Endothelial cell (in vitro differentiated cells): ENCODE measurements around the gene HSPA8. TPM values are rescaled to one million over a fixed set of nuclear protein-coding genes. Genes with fewer than 3 reads are reported as not detected.
A peak's percentile ranks its signal among the peaks of the same experiment; 100 is the strongest.

ENCODE experiments used
- DNase-seq: peaks from one replicate; pipeline ENCODE4 v3.0.0; 2021; ENCODE audit warnings: low spot score
- H3K27ac Mint-ChIP-seq: one replicate; pipeline ENCODE4 v1.8.0; 2021; ENCODE audit warnings: mixed read lengths, inconsistent platforms; ENCODE audit not compliant: unreplicated experiment
- H3K27me3 Mint-ChIP-seq: one replicate; pipeline ENCODE4 v1.8.0; 2021; ENCODE audit warnings: mild to moderate bottlenecking, moderate library complexity, mixed read lengths, inconsistent platforms; ENCODE audit not compliant: unreplicated experiment
- H3K36me3 Mint-ChIP-seq: one replicate; pipeline ENCODE4 v1.8.0; 2021; ENCODE audit warnings: mild to moderate bottlenecking, low read depth, mixed read lengths, inconsistent platforms; ENCODE audit not compliant: unreplicated experiment
- H3K4me1 Mint-ChIP-seq: one replicate; pipeline ENCODE4 v1.8.0; 2021; ENCODE audit warnings: mild to moderate bottlenecking, mixed read lengths, inconsistent platforms; ENCODE audit not compliant: unreplicated experiment
- H3K4me3 Mint-ChIP-seq: one replicate; pipeline ENCODE4 v1.8.0; 2021; ENCODE audit warnings: mild to moderate bottlenecking, mixed read lengths, inconsistent platforms; ENCODE audit not compliant: unreplicated experiment
- H3K9me3 Mint-ChIP-seq: one replicate; pipeline ENCODE4 v1.8.0; 2021; ENCODE audit warnings: mixed read lengths, inconsistent platforms; ENCODE audit not compliant: unreplicated experiment
- CTCF ChIP-seq: fragments of 200-600 bp; sonication (generic); IDR thresholded peaks from one replicate; pipeline ENCODE4 v1.5.0; 2021; ENCODE audit warnings: antibody characterized with exemption; ENCODE audit not compliant: unreplicated experiment
- total RNA-seq: library from RNA; stranded (reverse); fragmentation: NEBNext Ultra II Directional; extraction: Animal tissue kit (Norgen Biotek cat#: 25700); gene quantifications from one replicate; pipeline ENCODE4 v1.2.1, GENCODE V29; 2021; ENCODE audit not compliant: unreplicated experiment

The HSPA8 gene
- total RNA-seq, 1 donor from 2014 or later: 1,201 TPM

GRCh38 chr11:123083623-123084029, 21.7 kb upstream of the HSPA8 start:
- Mint-ChIP-seq H3K27me3 (peaks cover 1% of the 10 kb centered on the region), H3K4me3 (no peak overlapping the region), H3K27ac (peak overlapping the region; percentile 28), H3K36me3 (no peaks in the 10 kb centered on the region), H3K4me1 (peaks cover 6% of the 10 kb centered on the region), H3K9me3 (no peaks in the 10 kb centered on the region)
- DNase-seq: peak; percentile 14
- TF ChIP-seq CTCF: no peak

GRCh38 chr11:123082977-123083376, 21.0 kb upstream of the HSPA8 start:
- no peak overlapping the region for H3K4me3 Mint-ChIP-seq
- H3K27me3 Mint-ChIP-seq: peaks cover 1% of the 10 kb centered on the region
- no peaks in the 10 kb centered on the region for H3K9me3 Mint-ChIP-seq
- no peaks in the 10 kb centered on the region for H3K36me3 Mint-ChIP-seq
- no peak for TF ChIP-seq CTCF
- H3K27ac Mint-ChIP-seq: no peak overlapping the region
- peaks cover 6% of the 10 kb centered on the region for H3K4me1 Mint-ChIP-seq
- no peak for DNase-seq

- DNase-seq: no peak
- no peak for TF ChIP-seq CTCF
- peaks cover 6% of the 10 kb centered on the region for H3K4me1 Mint-ChIP-seq
- H3K27me3 Mint-ChIP-seq: peaks cover 1% of the 10 kb centered on the region
- no peak overlapping the region for H3K27ac Mint-ChIP-seq
- H3K4me3 Mint-ChIP-seq: no peak overlapping the region
- H3K9me3 Mint-ChIP-seq: no peaks in the 10 kb centered on the region
- H3K36me3 Mint-ChIP-seq: no peaks in the 10 kb centered on the region
These were observed 18.1 kb upstream of the HSPA8 start for GRCh38 chr11:123080015-123080414.

- no peak for TF ChIP-seq CTCF
- no peak overlapping the region for H3K4me3 Mint-ChIP-seq
- no peaks in the 10 kb centered on the region for H3K9me3 Mint-ChIP-seq
- DNase-seq: no peak
- H3K27ac Mint-ChIP-seq: no peak overlapping the region
- H3K27me3 Mint-ChIP-seq: no peaks in the 10 kb centered on the region
- no peaks in the 10 kb centered on the region for H3K36me3 Mint-ChIP-seq
- H3K4me1 Mint-ChIP-seq: peaks cover 5% of the 10 kb centered on the region
These were observed 14.5 kb upstream of the HSPA8 start for GRCh38 chr11:123076484-123076883.

GRCh38 chr11:123073343-123074057, 11.6 kb upstream of the HSPA8 start:
- Mint-ChIP-seq H3K4me3 (no peak overlapping the region), H3K27me3 (no peaks in the 10 kb centered on the region), H3K36me3 (no peaks in the 10 kb centered on the region), H3K4me1 (peaks cover 5% of the 10 kb centered on the region), H3K27ac (no peak overlapping the region), H3K9me3 (no peaks in the 10 kb centered on the region)
- no peak for TF ChIP-seq CTCF
- DNase-seq: no peak
